ENCODE data around the gene RTL1.

RTL1 gene

GRCh38 chr14:100882026-100882967, 21.2 kb downstream of the RTL1 start:
- DNase-seq (ENCODE audit: low spot score): no peak

- DNase-seq (ENCODE audit: low spot score): no peak
Observed at GRCh38 chr14:100881211-100882025, 22.1 kb downstream of the RTL1 start.

DNA sequence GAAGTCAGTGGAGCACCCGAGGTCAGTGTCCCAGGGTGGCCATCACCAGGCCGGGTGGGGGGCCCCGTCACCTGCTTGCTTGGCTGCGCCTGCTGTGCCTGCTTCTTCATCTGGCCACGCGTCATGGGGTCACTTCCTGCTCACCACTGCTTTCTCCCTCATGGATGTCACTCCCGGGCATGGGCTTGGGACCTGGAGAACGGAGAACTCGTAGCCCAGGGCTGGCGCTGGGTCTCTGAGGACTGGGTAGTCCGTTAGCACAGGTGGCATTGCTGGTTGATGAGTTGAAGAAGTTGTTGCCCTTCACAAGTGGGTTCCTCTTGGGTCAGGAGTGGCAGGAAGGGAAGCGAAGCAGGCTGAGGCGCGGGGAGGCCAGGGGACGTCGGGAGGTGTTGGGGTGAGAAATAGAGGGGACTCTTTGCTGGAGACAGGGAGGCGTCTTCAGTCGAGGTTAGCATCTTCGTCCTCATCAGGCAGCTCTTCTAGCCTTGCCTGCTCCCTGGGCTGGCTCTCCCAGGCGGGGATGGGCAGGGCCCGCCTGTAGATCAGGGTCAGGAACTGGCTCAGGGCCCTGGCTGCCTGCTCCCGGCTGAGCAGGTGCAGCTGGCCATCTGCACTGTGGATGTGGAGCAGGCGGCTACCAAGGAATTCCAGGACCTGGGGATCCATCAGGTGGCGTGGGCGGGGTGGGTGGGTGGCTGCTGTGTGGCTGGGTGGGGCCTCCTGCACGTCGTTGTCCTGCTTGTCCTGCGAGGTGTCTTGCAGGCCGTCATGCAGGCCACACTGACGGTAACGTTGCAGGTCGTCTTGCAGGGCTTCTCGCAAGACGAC, 23.0 kb downstream of the RTL1 start:
- no peak for DNase-seq (ENCODE audit: low spot score)

GRCh38 chr14:100879782-100880181, 23.7 kb downstream of the RTL1 start:
- DNase-seq (ENCODE audit: low spot score): no peak

- DNase-seq (ENCODE audit: low spot score): no peak
Observed at GRCh38 chr14:100879194-100879593, 24.3 kb downstream of the RTL1 start.

DNA sequence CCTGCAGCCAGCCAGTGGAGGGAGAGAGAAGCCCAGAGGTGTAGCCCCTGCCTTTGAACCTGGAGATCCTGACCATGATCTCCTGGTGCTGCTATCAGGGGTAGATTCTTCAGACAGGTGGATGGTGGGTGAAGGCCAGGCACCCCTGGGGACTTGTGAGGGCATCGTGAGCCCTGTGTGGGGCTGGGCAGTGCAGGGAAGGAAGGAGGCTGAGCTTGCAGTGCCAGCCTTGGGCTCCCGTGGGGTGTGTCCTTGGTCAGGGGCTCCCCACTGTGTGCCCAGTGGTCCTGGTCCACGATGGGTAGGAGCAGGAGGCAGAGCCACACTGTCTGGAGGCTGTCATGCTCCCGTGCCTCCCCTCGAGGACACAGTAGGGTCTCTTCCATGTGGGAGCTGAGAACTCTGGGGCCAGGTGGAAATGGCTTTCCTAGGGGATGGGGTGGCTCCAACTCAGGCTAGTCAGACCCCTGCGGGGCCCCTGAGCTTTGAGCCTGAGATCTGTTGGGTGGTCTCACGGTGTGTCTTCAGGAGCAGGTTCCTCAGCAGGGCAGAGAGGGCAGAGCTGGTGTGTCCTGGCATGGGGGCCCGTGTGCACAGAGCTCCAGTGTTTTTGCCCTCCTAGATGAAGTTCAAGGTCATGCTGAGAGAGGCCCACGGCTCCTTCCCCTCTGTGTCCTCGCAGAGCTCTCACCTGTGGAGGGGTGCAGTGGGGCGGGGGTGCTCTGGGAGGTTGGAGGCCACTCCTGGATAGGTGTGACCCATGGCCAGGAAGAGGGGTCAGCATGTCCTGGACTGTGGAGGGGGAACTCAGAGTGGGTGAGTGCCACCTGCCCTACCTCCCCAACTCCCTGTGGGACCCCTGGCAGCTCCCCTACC, 25.0 kb downstream of the RTL1 start:
- DNase-seq (ENCODE audit: low spot score): no peak

DNA sequence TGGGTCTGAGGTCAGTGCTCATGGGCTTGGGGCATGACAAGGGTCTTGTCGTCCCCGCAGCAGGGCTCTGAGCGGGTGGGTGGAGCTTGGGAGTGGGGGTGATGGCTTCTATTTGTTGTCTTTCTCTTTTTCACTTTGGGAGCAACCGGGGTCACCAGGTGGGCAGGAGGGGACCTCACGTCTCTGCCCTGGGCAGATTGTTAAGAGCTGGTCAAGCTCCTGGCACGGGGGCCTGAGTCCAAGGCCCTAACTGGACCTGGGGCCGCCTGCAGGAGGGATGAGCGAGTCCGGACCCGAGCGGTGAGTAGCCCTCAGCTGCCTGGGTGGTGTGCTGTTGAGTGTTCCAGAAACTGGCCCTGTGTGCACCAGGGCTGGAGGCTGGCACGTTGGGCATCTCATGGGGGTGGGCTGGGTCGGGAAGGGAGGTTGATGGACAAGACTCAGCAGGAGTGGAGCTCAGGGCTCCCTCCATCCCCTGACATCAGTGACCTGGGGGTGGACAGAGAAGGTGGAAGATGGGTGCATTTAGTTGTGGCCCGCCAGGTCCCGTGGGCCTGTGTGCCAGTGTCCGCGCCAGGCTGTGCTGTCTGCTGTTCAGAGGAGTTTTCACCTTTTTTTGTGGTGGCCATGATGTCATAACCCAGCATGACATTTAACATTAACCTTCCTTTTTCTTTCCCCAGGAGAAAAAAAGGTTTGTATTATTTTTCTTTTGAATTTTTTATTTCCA, 27.5 kb downstream of the RTL1 start:
- no peak for DNase-seq (ENCODE audit: low spot score)

GRCh38 chr14:100875126-100875525, 28.4 kb downstream of the RTL1 start:
- DNase-seq (ENCODE audit: low spot score): no peak

DNA sequence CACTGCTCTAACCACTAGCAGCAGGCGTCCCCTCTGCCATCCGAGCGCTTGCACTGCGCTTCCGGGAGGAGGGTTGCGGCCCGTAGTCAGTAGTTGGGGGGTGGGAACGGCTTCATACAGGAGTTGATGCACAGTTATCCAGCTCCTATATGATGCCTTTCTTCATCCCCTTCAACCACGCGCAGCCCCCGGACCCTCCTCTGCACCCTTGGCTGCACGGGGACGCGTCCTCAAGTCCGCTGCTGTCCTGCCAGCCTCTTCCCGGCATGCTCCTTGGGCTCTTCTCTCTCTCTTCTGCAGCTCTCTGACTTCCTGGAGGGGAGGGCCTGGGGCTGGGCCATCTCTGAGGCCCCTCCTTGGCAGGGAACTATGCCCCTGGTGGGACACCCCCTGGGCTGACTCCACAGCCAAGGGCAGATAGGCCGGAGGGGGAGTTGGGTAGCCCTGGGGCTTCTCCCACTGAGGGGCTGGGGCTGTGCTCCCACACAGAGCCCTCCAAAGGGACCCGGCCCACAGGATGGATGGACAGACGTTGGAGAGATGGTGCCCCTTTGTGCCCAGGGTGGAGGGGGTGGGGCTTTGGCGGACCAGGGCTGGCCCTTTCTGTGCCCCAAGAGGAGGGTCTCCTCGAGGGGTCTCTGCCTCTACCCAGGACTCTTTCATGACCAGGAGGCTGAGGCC, 29.0 kb downstream of the RTL1 start:
- DNase-seq (ENCODE audit: low spot score): no peak

DNA sequence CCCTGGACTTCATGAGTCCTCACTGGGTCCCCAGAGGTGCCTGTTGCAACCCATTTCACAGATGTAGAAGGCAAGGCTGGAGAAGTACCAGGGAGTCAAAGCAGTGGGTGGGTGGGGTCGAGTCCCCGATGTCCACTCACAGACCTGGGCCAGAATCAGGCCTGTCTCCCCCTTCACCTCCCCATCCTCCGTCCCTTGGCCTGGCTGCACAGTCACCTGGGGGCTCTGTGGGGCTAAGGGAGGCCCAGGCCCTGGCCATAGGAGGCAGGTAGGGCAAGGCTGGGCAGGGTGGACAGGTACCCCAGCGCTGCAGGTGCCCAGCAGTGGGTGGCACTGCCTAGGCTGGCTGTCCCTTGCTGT, 29.5 kb downstream of the RTL1 start:
- no peak for DNase-seq (ENCODE audit: low spot score)

- no peak for DNase-seq (ENCODE audit: low spot score)
Observed at GRCh38 chr14:100873096-100873482, 30.4 kb downstream of the RTL1 start.

DNA sequence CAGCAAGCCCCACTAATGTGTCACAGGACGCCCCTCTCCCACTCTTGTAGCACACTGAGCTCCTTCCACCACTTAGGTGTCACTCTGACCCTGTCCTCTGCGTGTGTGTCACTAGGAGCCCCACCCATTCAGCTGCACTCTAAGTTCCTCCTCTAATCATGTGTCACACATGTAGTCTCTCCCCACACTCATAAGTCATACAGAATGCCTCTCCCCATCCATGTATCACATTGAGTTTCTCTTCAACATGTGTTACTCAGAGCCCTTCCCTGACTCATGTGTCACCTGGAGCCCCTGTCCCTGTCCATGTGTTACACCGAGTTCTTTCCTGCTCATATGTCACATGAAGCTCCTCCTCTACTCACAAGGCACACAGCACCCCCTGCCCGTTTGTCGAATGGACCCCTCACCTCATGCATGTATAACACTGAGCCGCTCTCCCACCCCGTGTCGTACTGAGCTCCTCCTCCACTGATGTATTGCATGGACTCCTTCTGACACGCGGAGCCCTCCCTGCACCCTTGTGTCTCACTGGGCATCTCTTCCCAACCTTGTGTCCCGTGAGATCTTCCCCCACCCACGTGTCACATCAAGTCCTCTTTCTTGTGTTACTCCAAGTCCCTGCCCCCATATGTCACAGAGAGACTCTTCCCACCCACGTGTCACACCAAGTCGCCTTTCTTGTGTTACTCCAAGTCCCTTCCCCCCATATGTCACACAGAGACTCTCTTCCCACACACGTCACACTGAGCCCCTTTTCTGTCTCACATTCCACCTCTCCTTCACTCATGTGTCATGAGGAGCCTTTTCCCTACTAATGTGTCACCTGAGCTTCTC, 31.0 kb downstream of the RTL1 start:
- no peak for DNase-seq (ENCODE audit: low spot score)

GRCh38 chr14:100871234-100872186, 32.0 kb downstream of the RTL1 start:
- DNase-seq (ENCODE audit: low spot score): no peak

GRCh38 chr14:100868621-100869370, 34.7 kb downstream of the RTL1 start:
- no peak for DNase-seq (ENCODE audit: low spot score)

DNA sequence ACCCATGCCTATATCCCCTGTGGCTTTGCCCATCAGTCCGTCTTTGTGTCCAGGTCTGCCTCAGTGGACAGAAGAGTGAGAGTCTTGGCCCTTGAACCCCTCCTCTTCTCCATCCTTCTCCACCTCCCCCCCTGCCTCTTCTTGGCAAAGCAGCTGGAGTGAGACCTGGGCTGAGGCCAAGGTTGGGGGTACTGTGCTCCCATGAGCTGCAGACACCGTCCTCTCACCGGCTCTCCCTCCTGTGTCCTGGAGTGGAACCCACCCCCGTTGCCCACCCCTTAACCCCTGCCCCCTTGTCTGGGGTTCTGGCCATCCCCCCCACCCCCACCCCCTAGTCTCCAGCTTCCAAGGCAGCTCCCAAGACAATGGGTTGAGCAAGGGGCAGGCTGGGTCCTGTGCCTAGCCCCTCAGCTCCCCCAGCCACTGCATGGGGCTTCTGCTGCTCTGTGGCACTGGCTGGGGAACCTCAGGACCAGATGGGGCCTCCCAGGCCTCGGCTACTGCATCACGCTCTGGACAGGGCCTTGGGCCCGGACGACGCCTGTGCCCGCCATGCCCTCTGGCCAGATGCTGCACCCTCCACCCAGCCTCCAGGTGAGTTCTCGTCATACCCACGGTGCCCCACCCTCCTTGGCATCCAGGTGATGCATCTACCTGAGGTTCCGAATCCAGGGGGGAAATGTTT, 35.7 kb downstream of the RTL1 start:
- no peak for DNase-seq (ENCODE audit: low spot score)

Measured in hematopoietic multipotent progenitor cell treated with erythropoietin and hydrocortisone succinate and interleukin-3 and kit ligand, for 17 days (in vitro differentiated cells).